SHP77 treated with DMSO at 0.1 percent for 48 hours (cell line): ENCODE results near the gene AHCYL2.
"Not testable (repeated sequence)": the region's sequence is repeated elsewhere in the genome, so short reads cannot be mapped to it uniquely, and the experiment has no call there.

Source experiments
- DNase-seq: peaks from one replicate; lab custom pipeline; 2025; lab: John Stamatoyannopoulos, UW

The AHCYL2 gene

DNA sequence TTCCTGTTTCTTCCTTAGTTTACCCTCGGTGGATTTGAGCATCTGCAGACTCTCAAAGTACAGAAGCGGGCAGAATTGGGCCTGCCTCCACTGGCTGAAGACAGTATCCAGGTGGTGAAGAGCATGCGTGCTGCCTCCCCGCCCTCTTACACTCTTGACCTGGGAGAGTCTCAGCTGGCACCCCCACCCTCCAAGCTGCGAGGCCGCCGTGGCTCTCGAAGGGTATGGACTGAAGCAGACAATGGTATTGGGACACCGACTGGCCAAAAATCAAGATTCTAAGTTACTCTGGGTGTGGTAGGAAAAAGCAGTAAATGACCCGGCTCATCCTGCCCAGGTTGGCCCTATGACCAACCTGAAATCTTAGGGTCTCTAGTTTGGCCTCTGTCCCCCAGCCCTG is 231.6 kb downstream of the AHCYL2 start:
- DNase-seq, result no peak

DNA sequence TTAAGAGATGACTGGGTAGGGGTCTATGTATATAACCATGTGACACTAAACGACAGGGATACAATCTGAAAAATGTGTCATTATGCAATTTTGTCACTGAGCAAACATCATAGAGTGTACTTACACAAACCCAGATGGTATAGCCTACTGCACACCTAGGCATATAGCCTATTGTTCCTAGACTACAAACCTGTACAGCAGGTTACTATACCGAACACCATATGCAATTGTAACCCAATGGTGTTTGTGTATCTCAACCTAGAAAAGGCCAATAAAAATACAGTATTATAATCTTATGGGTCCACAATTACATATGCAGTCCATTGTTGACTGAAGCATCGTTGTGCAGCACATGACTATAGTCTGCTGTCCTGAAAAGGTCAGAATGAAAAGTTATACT is 232.3 kb downstream of the AHCYL2 start:
- DNase-seq, result no peak

DNA sequence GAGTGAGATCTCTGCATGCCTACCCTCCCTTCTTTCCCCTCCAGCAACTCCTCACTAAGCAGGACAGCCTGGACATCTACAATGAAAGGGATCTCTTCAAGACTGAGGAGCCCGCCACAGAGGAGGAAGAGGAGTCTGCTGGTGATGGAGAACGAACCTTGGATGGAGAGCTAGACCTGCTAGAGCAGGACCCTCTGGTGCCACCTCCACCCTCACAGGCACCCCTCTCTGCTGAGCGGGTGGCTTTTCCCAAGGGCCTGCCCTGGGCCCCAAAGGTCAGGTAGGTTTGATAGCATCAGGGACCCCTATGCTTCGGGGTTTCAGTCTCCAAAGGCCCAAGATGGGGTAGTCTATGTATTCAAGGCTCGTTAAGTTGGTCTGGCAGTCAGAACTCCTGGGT is 233.3 kb downstream of the AHCYL2 start:
- no peak for DNase-seq

DNA sequence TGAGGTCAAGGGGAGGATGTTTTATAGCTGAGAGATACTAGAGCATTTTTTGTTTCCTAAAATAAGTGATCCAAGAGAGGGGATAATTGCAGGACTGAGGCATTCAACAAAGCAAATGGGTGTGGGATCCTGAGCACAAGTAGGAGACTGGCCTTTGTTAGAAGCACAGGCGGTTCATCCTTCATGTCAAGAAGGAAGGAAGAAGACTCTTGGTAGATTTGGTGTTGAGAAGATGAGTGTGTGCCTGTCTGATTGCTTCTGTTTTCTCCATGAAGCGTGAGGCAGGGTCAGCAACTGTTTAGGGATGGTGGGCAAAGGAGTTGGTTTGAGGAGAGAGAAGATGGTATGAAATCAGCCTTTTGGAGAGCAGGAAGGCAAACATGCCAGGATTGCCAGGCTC is 237.0 kb downstream of the AHCYL2 start:
- no peak for DNase-seq

DNA sequence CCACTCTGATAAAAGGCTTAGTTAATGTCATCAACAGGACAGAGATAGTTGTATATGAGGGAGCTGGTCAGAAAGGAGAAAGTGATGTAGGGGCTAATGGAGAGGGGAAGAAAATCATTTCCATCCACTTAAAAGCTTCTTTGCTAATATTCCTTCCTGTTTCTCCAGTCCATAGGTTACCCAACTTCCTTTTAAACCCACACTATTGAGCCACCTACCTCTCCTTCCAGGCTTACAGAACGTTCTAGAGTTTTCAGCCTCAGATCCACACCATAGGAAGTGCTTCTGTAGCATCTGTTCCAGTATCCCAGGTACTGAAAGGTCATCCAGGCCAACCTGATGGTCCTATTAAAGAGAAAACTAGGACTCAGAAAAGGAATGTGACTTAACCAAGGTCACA is 237.6 kb downstream of the AHCYL2 start:
- DNase-seq, result no peak

DNA sequence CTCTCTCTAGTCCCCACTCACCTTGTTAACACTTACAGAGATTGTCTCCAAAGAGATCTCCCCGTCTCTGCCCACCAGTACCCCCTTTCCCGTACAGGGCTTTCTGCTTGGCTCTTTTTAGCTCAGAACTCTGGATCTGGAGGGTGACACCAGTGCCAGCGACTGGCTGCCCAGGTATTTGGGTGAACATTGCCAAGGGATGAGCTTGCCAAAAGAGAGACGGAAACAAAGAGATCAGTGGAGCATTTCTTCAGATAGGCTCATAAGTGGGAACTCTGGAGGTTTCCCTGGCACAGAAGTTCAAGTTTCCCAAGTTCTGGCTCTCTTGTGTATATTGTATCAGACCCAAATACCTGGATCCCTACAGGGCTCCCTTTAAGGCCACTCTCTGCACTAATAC is 239.4 kb downstream of the AHCYL2 start:
- no peak for DNase-seq

DNA sequence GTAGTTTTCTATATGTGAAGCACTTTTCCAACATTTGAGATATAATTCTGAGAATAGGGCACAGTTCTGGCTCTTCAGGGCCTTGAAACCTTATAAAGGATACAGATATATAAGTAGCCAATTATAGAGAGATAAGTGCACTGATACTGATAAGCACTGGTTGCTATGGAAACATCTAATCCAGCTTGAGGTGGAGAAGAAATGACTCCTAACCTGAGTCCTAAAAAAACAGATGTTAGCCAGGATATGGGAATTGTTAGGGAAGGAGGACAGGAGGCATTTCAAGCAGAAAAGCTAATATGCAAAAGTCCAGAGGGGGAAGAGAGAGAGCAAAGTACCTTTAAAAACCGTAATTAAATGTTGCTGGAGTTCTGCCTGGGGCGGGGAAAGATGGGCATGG is 240.2 kb downstream of the AHCYL2 start:
- DNase-seq, result no peak

DNA sequence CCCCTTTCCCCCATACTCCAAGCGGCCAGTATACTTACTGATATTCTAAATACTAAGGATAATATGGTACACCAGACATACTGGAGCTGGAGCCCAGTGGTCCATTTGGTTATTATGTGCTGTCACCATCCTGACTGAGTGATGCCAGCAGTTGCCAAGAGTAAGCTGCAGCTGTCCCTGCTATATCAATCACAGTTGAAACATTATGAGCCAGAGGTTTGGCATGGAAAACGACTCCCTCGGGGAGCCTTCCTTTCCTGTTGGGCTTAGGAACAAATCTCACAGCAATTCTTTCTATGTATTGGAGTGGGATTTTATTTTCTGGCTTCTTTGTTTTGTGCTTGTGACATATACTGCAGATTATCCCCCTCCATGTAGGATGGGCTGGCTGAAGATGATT is 242.0 kb downstream of the AHCYL2 start:
- DNase-seq, result no peak

DNA sequence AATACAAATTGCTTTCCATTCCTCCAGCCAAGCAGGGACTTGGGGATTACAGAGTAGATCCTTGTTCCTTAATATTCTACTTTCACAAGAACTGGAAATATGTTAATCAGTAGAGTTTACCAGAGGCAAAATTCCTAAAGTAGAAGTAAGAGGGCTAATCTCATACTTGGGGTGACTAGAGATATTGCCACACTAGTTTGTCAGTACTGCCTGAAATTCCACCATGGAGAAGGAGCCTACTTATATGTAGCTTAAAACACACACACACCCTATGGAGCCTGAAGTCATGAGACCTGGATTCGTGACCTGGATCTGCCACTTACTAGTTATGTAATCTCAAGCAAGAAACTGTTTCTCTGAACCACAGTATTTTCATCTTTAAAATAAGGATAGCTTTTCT is 243.3 kb downstream of the AHCYL2 start:
- DNase-seq, result no peak

DNA sequence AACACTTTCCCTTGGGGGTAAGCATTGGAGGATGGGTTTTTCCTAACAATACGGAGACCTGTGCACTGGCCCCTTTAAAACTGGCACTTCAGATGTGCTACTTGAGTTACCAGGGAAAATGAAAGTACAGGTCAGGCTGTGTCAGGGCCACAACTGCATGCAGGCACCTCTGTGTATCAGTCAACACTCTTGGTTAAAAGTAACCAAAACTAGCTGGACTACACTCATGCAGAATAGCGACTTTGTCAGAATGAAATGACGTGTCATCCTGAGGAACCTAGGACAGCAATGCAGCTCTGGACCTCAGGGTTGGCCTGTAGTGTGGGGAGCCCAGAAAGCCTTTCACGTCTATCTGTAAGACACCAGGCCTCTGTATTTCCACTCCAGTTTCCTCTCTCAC is 243.7 kb downstream of the AHCYL2 start:
- no peak for DNase-seq

DNA sequence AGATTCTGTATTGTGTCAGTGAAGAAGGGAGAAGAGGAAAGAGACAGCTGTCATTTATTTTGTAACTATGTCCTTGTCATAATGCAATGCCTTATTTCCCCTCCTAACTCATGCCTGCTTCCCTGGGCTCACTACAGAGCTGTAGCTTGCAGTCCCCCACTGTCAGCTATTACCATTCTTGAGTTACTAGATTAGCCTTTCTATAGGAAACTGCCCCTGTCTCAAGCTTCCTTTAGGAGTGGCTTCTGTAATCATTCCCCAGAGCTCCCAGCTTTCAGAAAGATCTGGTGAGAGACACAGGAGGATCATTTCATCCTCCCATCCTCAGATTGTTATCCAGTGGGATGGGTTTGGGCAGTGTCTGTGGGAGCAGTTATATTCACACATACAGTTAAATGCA is 245.1 kb downstream of the AHCYL2 start:
- no peak for DNase-seq

DNA sequence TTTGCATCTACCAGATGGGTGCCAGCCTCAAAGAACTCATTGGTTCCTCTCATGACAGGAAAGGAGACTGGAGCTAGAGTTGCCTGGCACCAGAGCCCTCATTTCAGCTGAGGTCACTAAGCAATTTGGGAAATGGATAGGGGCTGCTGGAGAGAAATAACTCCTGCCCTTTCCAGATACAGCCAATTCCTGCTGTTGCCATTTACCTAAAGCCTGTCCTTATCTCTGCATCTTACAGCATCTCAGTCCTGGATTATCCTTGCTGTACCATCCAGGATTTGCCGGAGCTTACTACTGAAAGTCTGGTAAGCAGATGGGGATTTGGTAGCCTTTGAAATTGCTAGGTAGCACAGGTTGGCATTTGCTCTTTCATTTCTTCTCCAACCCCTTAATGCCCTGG is 245.6 kb downstream of the AHCYL2 start:
- no peak for DNase-seq

DNA sequence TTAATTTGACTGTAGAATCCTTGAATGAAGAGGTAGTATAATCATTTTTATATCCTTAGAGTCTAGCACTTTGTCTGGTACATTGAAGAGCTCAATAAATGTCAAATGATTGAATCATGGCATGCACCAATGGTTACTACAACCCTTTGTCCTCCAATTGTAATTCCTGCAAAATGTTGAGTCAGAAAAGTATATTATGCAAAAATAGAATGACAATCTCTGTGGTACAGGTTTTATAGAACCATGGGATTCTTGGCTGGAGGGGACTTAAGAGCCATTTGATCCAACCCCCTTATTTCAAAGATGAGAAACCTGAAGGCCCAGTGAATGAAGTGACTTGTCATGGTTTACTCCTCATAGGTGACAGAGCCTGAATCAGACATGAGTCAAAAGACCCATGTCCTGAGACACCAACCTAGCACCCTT is 246.6 kb downstream of the AHCYL2 start:
- no peak for DNase-seq

DNA sequence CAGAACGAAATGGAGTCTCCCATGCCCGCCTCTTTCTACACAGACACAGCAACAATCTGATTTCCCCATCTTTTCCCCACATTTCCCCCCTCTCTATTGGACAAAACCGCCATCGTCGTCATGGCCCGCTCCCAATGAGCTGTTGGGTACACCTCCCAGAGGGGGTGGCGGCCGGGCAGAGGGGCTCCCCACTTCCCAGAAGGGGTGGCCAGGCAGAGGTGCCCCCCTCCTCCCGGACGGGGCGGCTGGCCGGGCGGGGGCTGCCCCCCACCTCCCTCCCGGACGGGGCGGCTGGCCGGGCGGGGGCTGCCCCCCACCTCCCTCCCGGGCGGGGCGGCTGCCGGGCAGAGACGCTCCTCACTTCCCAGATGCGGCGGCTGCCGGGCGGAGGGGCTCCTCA is 251.1 kb downstream of the AHCYL2 start:
- not testable (repeated sequence) for DNase-seq

DNA sequence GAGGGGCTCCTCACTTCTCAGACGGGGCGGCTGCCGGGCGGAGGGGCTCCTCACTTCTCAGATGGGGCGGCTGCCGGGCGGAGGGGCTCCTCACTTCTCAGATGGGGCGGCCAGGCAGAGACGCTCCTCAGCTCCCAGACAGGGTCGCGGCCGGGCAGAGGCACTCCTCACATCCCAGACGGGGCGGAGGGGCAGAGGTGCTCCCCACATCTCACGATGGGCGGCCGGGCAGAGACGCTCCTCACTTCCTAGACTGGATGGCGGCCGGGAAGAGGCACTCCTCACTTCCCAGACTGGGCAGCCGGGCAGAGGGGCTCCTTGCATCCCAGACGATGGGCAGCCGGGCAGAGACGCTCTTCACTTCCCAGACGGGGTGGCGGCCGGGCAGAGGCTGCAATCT is 251.6 kb downstream of the AHCYL2 start:
- not testable (repeated sequence) for DNase-seq
